ENCODE measurements around the gene EXOC6B.

DNA sequence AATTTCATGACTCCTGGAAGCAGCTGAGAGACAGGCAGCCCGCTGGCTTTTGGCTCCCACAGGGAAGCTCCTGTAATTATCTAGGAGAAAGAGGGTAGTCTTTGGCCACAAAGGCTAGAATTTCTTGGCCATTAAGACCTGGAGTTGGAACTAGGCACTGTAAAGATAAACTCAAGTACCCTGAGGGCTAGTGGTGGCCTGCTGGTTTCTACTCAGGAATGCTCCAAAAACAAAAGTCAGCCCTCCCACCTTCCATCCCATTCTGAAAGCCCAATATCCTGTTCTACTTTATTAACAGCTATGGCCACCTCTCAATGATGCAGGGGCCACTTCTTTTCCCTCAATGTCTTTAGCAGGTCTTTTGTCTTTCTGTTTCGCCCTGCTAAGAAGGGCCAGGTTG is 644.2 kb downstream of the EXOC6B start:
- TF ChIP-seq, protein P1, sequence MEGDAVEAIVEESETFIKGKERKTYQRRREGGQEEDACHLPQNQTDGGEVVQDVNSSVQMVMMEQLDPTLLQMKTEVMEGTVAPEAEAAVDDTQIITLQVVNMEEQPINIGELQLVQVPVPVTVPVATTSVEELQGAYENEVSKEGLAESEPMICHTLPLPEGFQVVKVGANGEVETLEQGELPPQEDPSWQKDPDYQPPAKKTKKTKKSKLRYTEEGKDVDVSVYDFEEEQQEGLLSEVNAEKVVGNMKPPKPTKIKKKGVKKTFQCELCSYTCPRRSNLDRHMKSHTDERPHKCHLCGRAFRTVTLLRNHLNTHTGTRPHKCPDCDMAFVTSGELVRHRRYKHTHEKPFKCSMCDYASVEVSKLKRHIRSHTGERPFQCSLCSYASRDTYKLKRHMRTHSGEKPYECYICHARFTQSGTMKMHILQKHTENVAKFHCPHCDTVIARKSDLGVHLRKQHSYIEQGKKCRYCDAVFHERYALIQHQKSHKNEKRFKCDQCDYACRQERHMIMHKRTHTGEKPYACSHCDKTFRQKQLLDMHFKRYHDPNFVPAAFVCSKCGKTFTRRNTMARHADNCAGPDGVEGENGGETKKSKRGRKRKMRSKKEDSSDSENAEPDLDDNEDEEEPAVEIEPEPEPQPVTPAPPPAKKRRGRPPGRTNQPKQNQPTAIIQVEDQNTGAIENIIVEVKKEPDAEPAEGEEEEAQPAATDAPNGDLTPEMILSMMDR (IDR thresholded peaks at IDR 0.05; ENCODE audit: control extremely low read depth in 1 of 3, insufficient read depth in 1 of 3, low read depth in 1 of 3, low read length in 3 of 3): no peak
- no peak for TF ChIP-seq POLR2A (IDR thresholded peaks at IDR 0.05; ENCODE audit: control extremely low read depth in 1 of 2, low read depth in 2 of 2, low read length in 2 of 2)
- no peak for TF ChIP-seq RFX5 (IDR thresholded peaks at IDR 0.05; ENCODE audit: borderline replicate concordance, low read depth, low read length)
